Keratinocyte (primary cell): ENCODE results near the gene ZNF598. TPM values are rescaled to one million over a fixed set of nuclear protein-coding genes. Genes with fewer than 3 reads are reported as not detected.
A peak's percentile ranks its signal among the peaks of the same experiment; 100 is the strongest.

Experiments
- DNase-seq: peaks from one replicate; pipeline ENCODE4 v3.0.0-alpha.2; 2011; ENCODE audit warnings: low read depth, missing footprints, low spot score
- FAIRE-seq: peaks from 2 replicates; lab custom pipeline; 2011; peaks lifted over from hg19 to GRCh38; lab: Jason Lieb, UNC
- H2AFZ ChIP-seq: 2 replicates; pipeline ENCODE4 v1.6.0; 2012; ENCODE audit warnings: low read length, control low read depth, inconsistent platforms; ENCODE audit not compliant: control insufficient read depth
- H3K27ac ChIP-seq: 2 replicates; pipeline ENCODE4 v1.5.1; 2011; ENCODE audit warnings: low read length; ENCODE audit not compliant: control insufficient read depth, insufficient read depth
- H3K27me3 ChIP-seq: 3 replicates; pipeline ENCODE4 v1.6.0; 2011; ENCODE audit warnings: low read length; ENCODE audit not compliant: control insufficient read depth, insufficient read depth; ENCODE audit errors: extremely low read depth
- H3K36me3 ChIP-seq, 2 experiments: 2 replicates in 1 of 2; 3 replicates in 1 of 2; pipeline ENCODE4 v1.5.1; 2011; ENCODE audit warnings: low read length in 2 of 2, mild to moderate bottlenecking in 1 of 2; ENCODE audit not compliant: control insufficient read depth in 2 of 2, insufficient read depth in 2 of 2; ENCODE audit errors: extremely low read depth in 1 of 2
- H3K4me1 ChIP-seq: 3 replicates; pipeline ENCODE4 v1.5.1; 2011; ENCODE audit warnings: low read length; ENCODE audit not compliant: control insufficient read depth, insufficient read depth; ENCODE audit errors: extremely low read depth
- H3K4me2 ChIP-seq: 3 replicates; pipeline ENCODE4 v1.6.0; 2011; ENCODE audit warnings: low read depth, low read length; ENCODE audit not compliant: control insufficient read depth, insufficient read depth; ENCODE audit errors: extremely low read depth
- H3K4me3 ChIP-seq, 3 experiments: fragments of 200-600 bp in 1 of 3; sonication (generic) in 1 of 3; 2 replicates in 2 of 3; 3 replicates in 1 of 3; pipeline ENCODE4 v1.5.1; 2011 to 2016; ENCODE audit warnings: low read length in 3 of 3, mild to moderate bottlenecking in 3 of 3, control low read depth in 2 of 3, inconsistent platforms in 1 of 3, low read depth in 1 of 3, mixed read lengths in 1 of 3, mixed run types in 1 of 3, moderate library complexity in 1 of 3; ENCODE audit not compliant: control insufficient read depth in 2 of 3, insufficient read depth in 2 of 3; ENCODE audit errors: extremely low read depth in 1 of 3
- H3K79me2 ChIP-seq: 2 replicates; pipeline ENCODE4 v1.6.0; 2012; ENCODE audit warnings: low read length; ENCODE audit not compliant: control insufficient read depth, insufficient read depth
- H3K9ac ChIP-seq: 3 replicates; pipeline ENCODE4 v1.6.0; 2011; ENCODE audit warnings: low read length; ENCODE audit not compliant: control insufficient read depth, insufficient read depth; ENCODE audit errors: extremely low read depth
- H3K9me1 ChIP-seq: 3 replicates; pipeline ENCODE4 v1.6.0; 2011; ENCODE audit warnings: low read length; ENCODE audit not compliant: control insufficient read depth, insufficient read depth; ENCODE audit errors: extremely low read depth
- H3K9me3 ChIP-seq: 2 replicates; pipeline ENCODE4 v1.5.1; 2012; ENCODE audit warnings: low read depth, low read length; ENCODE audit not compliant: control insufficient read depth
- H4K20me1 ChIP-seq: 3 replicates; pipeline ENCODE4 v1.6.0; 2011; ENCODE audit warnings: low read length; ENCODE audit not compliant: control insufficient read depth, insufficient read depth; ENCODE audit errors: extremely low read depth
- CTCF ChIP-seq, 3 experiments: IDR thresholded peaks in 1 of 3; conservative IDR thresholded peaks in 1 of 3; optimal IDR thresholded peaks in 1 of 3; 2 replicates in 2 of 3; 3 replicates in 1 of 3; pipeline versions ENCODE3 to v1.5.1; 2011; ENCODE audit warnings: low read length in 3 of 3, mild to moderate bottlenecking in 3 of 3, moderate library complexity in 2 of 3, control low read depth in 1 of 3, inconsistent platforms in 1 of 3; ENCODE audit not compliant: insufficient read depth in 2 of 3; ENCODE audit errors: extremely low read depth in 1 of 3
- EZH2 ChIP-seq: IDR thresholded peaks from one replicate; pipeline ENCODE4 v1.6.1; 2012; ENCODE audit warnings: inconsistent platforms, mild to moderate bottlenecking, low read length, moderate library complexity
- dilution Hi-C: fragments of 300-500 bp; cut with MboI; formaldehyde crosslinking; loops from one replicate; pipeline ENCODE4 v1.7.0; 2020; ENCODE audit warnings: low sequenced_read_pairs; ENCODE audit not compliant: extremely low pct_ligation_motif_present
- polyA plus RNA-seq, 5 experiments: library from polyadenylated mRNA; depleted of rRNA in 3 of 5; stranded (reverse) in 3 of 5; stranded (forward) in 1 of 5; unstranded in 1 of 5; fragments of >200 nt; gene quantifications; 1 replicate in 1 of 5; 2 replicates in 3 of 5; 3 replicates in 1 of 5; pipeline versions ENCODE4 v1.2.1 to v1.2.3, GENCODE V29; 2011 to 2012; ENCODE audit warnings: missing spikeins in 2 of 5, low read depth in 1 of 5, low replicate concordance in 1 of 5

Gene ZNF598
- polyA plus RNA-seq, 1 donor (not counting 4 experiments of a cell fraction or from before 2014, with no cell fraction given): 18.0 TPM

- H3K4me1 ChIP-seq: peaks cover 29% of the 10 kb centered on the region
- DNase-seq (no peak), FAIRE-seq (no peak)
- H3K9ac ChIP-seq: no peak overlapping the region
- H3K27ac ChIP-seq: no peak overlapping the region
- no peaks in the 10 kb centered on the region for H3K27me3 ChIP-seq
- H3K9me1 ChIP-seq: no peaks in the 10 kb centered on the region
- no peak overlapping the region for H3K4me3 ChIP-seq
- TF ChIP-seq CTCF (optimal IDR thresholded peaks at IDR 0.05 in 1 of 3, IDR thresholded peaks at IDR 0.05 in 1 of 3, conservative IDR thresholded peaks at IDR 0.05 in 1 of 3; ENCODE audit: extremely low read depth in 1 of 3, insufficient read depth in 2 of 3, low read length in 3 of 3): no peak
- TF ChIP-seq EZH2: no peak
- dilution Hi-C loops: no loop called here
- peaks cover 58% of the 10 kb centered on the region for H4K20me1 ChIP-seq
- no peaks in the 10 kb centered on the region for H3K9me3 ChIP-seq
- no peak overlapping the region for H2AFZ ChIP-seq
- H3K4me2 ChIP-seq: no peak overlapping the region
- H3K79me2 ChIP-seq: peaks cover 80% of the 10 kb centered on the region
- H3K36me3 ChIP-seq: peaks cover 24 to 74% of the 10 kb centered on the region in 2 experiments
These were observed 4.7 kb downstream of the ZNF598 start for GRCh38 chr16:2004795-2005517.

GRCh38 chr16:2003827-2004641 lies 5.6 kb downstream of the ZNF598 start:
- dilution Hi-C loops: no loop called here
- Histone ChIP-seq H2AFZ (no peak overlapping the region), H3K9me1 (no peaks in the 10 kb centered on the region), H3K79me2 (peaks cover 75% of the 10 kb centered on the region), H3K4me1 (peaks cover 29% of the 10 kb centered on the region), H3K36me3 (peaks cover 27 to 74% of the 10 kb centered on the region in 2 experiments), H3K27me3 (no peaks in the 10 kb centered on the region), H4K20me1 (peaks cover 58% of the 10 kb centered on the region), H3K27ac (no peak overlapping the region), H3K4me3 (no peak overlapping the region), H3K9me3 (no peaks in the 10 kb centered on the region), H3K4me2 (no peak overlapping the region), H3K9ac (no peak overlapping the region)
- no peak for TF ChIP-seq EZH2
- peak; percentile 89 to 98 (median 94) for TF ChIP-seq CTCF (optimal IDR thresholded peaks at IDR 0.05 in 1 of 3, IDR thresholded peaks at IDR 0.05 in 1 of 3, conservative IDR thresholded peaks at IDR 0.05 in 1 of 3; ENCODE audit: extremely low read depth in 1 of 3, insufficient read depth in 2 of 3, low read length in 3 of 3)
- DNase-seq: no peak
- no peak for FAIRE-seq
